ENCODE data around the gene HMGN3. TPM values are rescaled to one million over a fixed set of nuclear protein-coding genes. Genes with fewer than 3 reads are reported as not detected.

The HMGN3 gene
- total RNA-seq, 1 donor from 2014 or later: 86.2 TPM

GRCh38 chr6:79188107-79188506, 46.4 kb downstream of the HMGN3 start:
- no peak overlapping the region for H3K4me3 ChIP-seq (ENCODE audit: low read depth, low read length)
- TF ChIP-seq CTCF (conservative IDR thresholded peaks at IDR 0.05; ENCODE audit: low read depth, low read length): no peak
- DNase-seq (ENCODE audit: low read depth): no peak

- no peak for DNase-seq (ENCODE audit: low read depth)
- H3K4me3 ChIP-seq (ENCODE audit: low read depth, low read length): no peak overlapping the region
- peak; percentile 20 for TF ChIP-seq CTCF (conservative IDR thresholded peaks at IDR 0.05; ENCODE audit: low read depth, low read length)
These were observed 47.9 kb downstream of the HMGN3 start for GRCh38 chr6:79186564-79186963.

GRCh38 chr6:79184641-79185040, 49.8 kb downstream of the HMGN3 start:
- DNase-seq (ENCODE audit: low read depth): no peak
- H3K4me3 ChIP-seq (ENCODE audit: low read depth, low read length): no peak overlapping the region
- no peak for TF ChIP-seq CTCF (conservative IDR thresholded peaks at IDR 0.05; ENCODE audit: low read depth, low read length)

- no peak for TF ChIP-seq CTCF (conservative IDR thresholded peaks at IDR 0.05; ENCODE audit: low read depth, low read length)
- H3K4me3 ChIP-seq (ENCODE audit: low read depth, low read length): no peak overlapping the region
- DNase-seq (ENCODE audit: low read depth): no peak
These were observed 50.4 kb downstream of the HMGN3 start for GRCh38 chr6:79184086-79184485.

- no peak for TF ChIP-seq CTCF (conservative IDR thresholded peaks at IDR 0.05; ENCODE audit: low read depth, low read length)
- no peak overlapping the region for H3K4me3 ChIP-seq (ENCODE audit: low read depth, low read length)
- DNase-seq (ENCODE audit: low read depth): no peak
These were observed 54.4 kb downstream of the HMGN3 start for GRCh38 chr6:79180052-79180451.

GRCh38 chr6:79173378-79173777, 61.1 kb downstream of the HMGN3 start:
- DNase-seq (ENCODE audit: low read depth): no peak
- TF ChIP-seq CTCF (conservative IDR thresholded peaks at IDR 0.05; ENCODE audit: low read depth, low read length): no peak
- no peak overlapping the region for H3K4me3 ChIP-seq (ENCODE audit: low read depth, low read length)

- TF ChIP-seq CTCF (conservative IDR thresholded peaks at IDR 0.05; ENCODE audit: low read depth, low read length): no peak
These were observed 63.5 kb downstream of the HMGN3 start for GRCh38 chr6:79170959-79171358.

More at GRCh38 chr6:79170959-79171358, 63.5 kb downstream of the HMGN3 start:
- no peak overlapping the region for H3K4me3 ChIP-seq (ENCODE audit: low read depth, low read length)
- no peak for DNase-seq (ENCODE audit: low read depth)
